IPS-18c (cell line): ENCODE measurements around the gene FLVCR2.

Experiments used
- H3K4me3 ChIP-seq: 2 replicates; pipeline ENCODE4 v1.7.0; 2013; ENCODE audit warnings: low read depth, mild to moderate bottlenecking, low read length, moderate library complexity; ENCODE audit not compliant: insufficient read depth
- H3K9me3 ChIP-seq: one replicate; pipeline ENCODE4 v1.6.1; 2013; ENCODE audit warnings: mild to moderate bottlenecking, low read length, moderate library complexity; ENCODE audit not compliant: control insufficient read depth, insufficient read depth

FLVCR2 gene

DNA sequence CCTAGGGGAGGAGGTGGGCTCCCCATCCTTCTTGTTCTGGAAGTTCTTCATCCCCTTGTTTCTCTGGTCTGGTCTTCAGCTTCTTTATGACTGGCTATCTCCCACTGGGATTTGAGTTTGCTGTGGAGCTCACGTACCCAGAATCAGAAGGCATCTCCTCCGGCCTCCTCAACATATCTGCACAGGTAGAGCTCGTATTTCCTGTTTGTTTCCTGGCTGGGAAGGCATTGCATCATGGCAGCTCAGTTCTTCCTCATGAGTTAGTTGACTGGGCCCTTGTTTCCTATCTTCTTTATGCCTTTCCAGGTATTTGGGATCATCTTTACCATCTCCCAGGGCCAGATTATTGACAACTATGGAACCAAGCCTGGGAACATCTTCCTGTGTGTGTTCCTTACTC lies 62.5 kb downstream of the FLVCR2 start:
- Histone ChIP-seq H3K9me3 (no peaks in the 10 kb centered on the region), H3K4me3 (no peak overlapping the region)

DNA sequence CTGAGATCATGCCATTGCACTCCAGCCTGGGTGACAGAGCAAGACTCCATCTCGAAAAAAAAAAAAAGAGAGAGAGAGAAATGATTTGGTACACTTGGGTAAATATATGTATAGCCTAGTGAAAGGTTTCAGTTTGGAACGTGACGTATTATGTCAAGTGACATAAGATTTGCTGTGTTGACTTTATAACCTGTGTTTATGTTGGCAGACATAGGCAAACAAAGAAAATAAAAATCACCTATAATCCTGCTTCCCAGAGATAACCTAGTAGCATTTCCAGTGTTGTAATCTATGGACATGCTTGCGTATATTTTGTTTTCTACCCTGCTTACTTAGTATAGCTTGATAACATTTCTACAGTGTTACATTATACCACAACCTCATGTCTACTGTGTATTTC lies 65.6 kb downstream of the FLVCR2 start:
- Histone ChIP-seq H3K9me3 (no peaks in the 10 kb centered on the region), H3K4me3 (no peak overlapping the region)

DNA sequence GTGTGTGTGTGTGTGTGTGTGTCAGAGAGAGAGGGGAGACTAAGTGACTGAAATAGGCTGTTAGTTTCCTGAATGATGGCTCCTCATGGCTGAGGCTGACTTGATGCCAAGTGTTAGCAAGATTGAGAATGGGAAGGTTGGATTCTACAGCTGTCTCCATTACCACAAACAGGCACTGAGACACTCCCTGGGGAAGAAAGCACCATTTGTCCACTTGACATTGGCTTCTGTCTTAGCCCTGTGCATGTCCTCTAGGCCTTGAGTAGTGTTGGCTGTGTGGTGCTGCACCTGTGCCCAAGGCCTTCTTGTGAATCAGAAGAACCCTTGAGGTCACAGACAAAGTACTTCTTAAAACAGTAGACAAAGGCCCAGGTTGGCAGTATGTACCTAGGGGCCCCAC lies 66.6 kb downstream of the FLVCR2 start:
- Histone ChIP-seq H3K9me3 (no peaks in the 10 kb centered on the region), H3K4me3 (no peak overlapping the region)

DNA sequence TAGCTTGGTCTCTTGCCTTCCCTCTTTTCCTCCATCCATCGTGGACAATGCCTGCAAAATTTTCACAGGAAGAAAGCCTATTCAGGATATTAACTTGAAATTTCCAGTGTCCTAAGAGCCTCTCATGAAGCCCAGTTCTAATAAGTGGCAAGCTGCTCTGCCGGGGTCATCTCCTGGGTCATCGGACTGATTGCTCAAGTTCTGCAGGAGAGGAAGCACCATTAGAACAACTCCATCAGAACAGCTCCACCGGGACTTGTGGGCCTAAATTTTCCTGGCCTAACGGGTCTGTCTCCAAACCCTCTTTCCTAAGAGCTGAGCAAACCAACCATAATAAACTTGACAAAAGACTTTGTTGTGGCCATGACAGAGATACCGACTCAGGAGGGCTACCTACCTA lies 68.3 kb downstream of the FLVCR2 start:
- Histone ChIP-seq H3K9me3 (no peaks in the 10 kb centered on the region), H3K4me3 (no peak overlapping the region)

DNA sequence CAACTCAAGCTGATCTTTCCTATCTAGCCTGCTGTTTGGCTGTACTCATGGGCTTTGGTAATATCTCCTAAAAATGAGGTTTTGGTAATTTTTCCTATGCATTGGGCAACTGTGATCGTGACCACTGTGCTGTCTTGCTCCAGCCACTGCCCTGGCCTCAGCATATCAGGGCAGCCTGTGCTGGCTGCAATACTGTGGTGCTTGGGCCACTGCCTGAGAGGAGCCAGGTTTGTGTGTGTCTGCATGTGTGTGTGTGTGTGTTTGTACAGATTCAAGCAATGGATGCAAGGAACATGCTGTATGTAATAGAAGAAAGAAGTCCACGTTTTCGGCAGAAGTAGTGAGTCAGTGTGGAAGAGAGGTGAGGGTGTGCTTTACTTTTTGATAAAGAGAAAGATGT lies 69.2 kb downstream of the FLVCR2 start:
- no peak overlapping the region for H3K4me3 ChIP-seq
- H3K9me3 ChIP-seq, result no peaks in the 10 kb centered on the region

DNA sequence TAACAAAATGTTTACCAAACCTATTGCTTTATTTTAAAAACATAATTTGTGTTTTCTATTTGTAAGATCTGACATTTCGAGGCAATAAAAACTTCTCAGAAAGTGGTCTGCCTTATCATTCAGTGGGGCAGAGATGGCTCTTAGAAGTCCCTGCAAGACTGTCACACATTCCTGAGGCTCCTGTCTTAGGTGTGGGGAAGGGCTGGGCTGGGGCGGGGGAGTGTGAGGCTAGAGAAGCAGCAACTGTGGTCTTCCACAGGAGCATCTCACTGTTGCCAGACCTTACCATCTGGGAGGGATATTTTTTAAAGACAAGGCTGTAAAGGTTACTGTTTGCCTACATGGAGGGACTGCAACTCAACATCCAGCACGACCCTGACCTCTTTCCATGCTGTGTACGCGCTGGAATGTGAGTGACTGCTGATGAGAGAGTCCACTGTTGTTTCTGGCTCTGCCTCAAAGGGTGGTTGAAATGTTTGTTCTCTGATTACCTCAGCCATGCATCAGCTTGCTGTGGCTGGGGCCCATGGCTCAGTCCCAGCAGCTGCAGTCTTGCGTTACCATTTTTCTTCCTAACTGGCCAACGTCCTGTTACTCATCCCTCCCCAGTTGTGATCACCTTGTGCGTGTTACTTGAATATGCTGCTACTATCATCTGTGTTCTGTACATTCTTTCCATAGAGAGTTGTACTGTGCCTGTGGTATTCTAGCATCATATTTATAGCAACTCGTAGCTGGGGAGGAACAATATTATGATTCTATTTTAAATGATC lies 69.8 kb downstream of the FLVCR2 start:
- no peaks in the 10 kb centered on the region for H3K9me3 ChIP-seq
- no peak overlapping the region for H3K4me3 ChIP-seq

DNA sequence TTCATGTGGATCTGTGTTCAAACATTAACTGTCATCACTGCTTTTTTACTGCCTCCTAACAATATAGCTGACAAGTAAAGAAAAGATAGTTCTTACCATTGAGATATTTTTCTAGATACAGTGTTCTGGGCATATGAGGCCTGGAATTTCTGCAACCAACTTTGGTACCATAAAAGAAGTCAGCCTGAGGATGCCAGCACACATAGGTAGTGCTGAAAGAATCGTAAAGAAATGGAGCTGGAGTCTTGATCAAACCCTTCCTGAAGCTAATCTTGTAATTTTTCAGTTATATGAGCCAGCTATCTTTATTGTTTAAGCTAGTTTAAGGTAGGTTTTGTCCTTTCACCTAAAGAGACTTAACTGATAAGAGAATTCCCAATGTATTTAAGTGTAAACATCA lies 70.9 kb downstream of the FLVCR2 start:
- Histone ChIP-seq H3K4me3 (no peak overlapping the region), H3K9me3 (no peaks in the 10 kb centered on the region)

DNA sequence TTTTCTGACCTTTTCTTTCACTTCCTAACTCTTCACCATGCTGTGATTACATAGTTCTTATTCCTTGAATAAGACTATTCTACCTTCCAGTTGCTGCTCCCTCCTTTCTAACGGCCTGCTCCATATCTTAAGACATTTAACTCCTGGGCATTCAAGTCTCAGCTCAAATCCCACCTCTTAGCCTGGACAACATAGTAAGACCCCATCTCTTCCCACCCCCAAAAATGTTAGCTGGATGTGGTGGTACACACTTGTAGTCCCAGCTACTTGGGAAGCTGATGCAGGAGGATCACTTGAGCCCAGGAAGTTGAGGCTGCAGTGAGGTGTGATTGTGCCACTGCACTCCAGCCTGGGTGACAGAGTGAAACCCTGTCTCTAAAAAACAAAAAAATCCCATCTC lies 71.4 kb downstream of the FLVCR2 start:
- no peak overlapping the region for H3K4me3 ChIP-seq
- H3K9me3 ChIP-seq, result no peaks in the 10 kb centered on the region

DNA sequence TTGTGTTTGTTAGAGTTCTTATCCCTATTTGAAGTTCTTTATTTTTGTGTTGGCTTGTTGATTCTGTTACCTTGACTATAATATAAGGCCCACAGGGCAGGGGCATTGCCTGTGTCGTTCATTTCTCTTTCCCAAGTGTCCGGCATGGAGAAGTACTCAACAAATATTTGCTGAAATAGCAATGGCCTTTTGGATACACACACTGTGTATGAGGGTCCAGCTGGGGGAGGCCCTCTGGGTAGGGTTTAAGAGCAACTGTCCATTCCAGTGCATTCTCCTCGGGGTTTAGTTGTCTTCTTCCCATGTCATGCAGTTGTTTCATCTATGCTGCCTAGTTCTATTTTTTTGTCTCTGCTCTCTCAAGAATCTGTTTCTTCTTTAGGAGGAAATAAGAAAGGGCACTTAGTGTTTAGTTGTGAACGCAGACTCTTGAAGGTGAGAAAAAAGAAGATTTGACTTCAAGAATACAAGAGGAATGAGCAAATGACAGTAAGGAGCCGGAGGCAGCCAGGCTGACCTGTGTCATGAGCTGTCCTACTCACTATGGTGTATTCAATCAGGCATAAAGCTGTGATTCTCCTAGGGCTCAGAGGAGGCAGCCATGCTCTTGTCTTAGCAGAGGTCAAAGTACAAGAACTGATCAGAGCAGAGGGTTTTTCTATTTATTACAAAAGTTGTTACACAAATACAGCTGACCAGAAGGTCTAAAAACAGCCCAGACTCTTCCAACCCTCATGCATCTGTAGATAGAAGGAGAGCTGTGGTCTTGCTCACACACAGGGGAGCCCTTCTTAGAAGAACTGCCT lies 72.0 kb downstream of the FLVCR2 start:
- H3K4me3 ChIP-seq, result no peak overlapping the region
- no peaks in the 10 kb centered on the region for H3K9me3 ChIP-seq

DNA sequence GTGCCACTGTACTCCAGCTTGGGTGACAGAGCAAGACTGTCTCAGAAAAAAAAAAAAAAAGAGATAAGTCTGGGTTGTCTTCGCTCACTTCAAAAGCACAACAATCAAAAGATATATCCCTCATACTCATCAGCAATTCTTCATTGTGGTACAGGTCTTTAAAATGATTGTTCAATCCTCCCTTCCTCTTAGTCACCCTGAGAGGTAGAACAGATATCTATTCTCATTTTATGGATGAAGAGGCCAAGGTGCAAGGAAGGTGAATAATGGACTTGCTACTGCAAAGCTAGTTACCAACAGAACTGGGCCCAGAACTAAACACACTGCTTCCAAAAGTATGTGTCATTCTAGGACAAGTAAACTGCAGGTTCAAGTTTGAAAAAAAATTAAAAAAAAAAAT lies 75.1 kb downstream of the FLVCR2 start:
- Histone ChIP-seq H3K4me3 (no peak overlapping the region), H3K9me3 (no peaks in the 10 kb centered on the region)

DNA sequence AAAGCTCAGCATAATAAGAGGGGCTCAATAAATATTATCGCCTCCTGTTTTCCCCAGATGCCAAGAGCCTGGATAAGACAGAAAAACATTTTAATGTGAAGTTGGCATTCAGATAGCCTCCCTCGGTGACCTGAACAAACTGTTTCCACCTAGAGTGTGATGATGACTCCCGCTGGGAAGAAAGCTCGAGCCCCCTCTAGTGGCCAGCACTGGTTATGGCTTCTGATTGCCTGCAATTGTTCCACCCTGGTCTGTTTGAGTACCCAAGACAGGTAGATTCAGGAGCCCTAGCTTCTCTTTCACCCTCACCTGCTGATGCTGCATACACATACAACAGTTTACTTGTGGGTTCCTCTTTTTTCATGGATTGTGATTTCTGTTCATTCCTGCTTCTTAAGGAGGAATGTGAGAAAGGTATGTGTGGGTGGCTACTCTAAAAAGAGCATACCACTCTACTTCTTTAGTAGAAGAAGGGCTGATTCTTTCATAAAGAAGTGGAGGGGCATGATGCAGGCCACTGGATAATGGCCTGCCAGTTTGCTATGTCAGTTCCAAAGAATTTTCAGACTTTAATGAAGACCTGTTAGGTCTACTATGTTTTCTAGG lies 75.8 kb downstream of the FLVCR2 start:
- Histone ChIP-seq H3K9me3 (no peaks in the 10 kb centered on the region), H3K4me3 (no peak overlapping the region)

DNA sequence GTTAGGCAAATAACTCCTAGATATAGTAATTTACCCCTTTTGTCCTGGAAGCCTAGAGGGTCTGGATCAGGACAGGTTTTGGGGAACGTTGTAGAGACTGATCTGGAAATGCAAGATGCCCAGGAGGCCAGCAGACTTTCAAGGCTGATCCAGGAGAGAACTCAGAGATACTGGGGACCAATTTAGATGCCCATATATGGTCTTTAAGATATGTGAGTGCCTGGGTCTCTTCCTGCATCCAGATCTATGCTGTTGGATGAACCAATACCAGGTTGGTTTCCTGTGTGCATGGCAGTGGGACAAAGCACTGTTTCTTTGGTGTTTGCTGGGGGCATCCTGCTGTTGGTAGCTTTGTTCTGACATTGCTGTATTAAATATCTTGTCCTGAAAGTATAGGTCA lies 76.8 kb downstream of the FLVCR2 start:
- no peak overlapping the region for H3K4me3 ChIP-seq
- no peaks in the 10 kb centered on the region for H3K9me3 ChIP-seq

DNA sequence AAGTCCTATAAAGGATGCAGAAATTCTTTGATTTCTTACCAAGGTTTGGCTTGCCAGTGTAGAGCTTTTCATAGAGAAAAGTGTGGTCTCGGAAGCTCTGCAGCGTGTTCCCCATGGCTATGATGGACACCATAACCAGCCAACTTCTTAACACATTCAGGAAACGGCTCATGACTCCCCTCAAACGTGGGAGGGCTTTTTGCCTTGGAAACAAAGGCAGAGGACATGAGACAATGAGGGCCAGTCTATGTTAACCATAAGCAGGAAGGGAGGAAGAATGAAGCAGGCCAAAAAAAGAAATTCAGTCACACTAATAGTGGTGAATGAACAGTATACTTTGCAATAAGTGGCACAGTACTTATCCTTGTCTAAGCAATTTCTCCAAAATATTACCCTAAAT lies 78.9 kb downstream of the FLVCR2 start:
- H3K9me3 ChIP-seq, result peaks cover 2% of the 10 kb centered on the region
- H3K4me3 ChIP-seq, result no peak overlapping the region

DNA sequence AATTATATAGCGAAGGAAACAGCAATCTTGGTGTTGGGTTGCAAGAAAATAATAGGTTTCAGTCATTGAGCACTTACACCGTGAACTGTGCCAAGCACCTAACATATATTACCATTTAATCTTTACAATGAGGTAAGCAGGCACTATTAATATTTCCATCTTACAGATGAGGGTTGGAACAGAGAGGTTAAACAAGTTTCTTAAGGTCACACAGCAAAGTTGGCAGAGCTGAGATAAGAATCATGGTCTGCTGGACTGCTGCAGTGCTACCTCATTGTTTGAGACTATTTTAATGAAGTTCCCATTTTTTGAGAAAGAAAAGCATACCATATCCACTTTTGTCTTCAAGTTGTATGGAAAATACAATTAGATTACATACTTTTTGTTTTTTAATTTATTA lies 80.5 kb downstream of the FLVCR2 start:
- H3K4me3 ChIP-seq, result no peak overlapping the region

DNA sequence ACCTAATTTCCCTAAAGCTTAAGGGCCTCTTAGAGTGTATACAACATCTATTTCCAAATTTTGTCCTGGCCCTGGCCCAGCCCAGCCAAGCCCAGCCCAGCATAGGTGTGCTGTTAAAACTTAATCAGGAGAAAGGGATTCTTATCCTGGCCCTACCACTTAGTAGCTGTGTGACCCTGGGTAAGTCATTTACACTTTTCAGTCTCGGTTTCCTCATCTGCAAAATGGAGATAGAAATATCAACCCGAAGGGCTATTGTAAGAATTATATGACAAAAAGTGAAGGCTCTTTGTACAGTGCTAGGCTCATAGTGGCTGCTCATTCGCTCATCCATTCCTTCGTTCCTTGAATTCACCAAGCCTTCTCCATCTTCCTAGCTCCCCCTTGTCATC lies 81.8 kb downstream of the FLVCR2 start:
- Histone ChIP-seq H3K4me3 (peak overlapping the region; percentile 95), H3K9me3 (peaks cover 2% of the 10 kb centered on the region)

More for the DNA sequence above, 80.5 kb downstream of the FLVCR2 start:
- H3K9me3 ChIP-seq, result peaks cover 2% of the 10 kb centered on the region

DNA sequence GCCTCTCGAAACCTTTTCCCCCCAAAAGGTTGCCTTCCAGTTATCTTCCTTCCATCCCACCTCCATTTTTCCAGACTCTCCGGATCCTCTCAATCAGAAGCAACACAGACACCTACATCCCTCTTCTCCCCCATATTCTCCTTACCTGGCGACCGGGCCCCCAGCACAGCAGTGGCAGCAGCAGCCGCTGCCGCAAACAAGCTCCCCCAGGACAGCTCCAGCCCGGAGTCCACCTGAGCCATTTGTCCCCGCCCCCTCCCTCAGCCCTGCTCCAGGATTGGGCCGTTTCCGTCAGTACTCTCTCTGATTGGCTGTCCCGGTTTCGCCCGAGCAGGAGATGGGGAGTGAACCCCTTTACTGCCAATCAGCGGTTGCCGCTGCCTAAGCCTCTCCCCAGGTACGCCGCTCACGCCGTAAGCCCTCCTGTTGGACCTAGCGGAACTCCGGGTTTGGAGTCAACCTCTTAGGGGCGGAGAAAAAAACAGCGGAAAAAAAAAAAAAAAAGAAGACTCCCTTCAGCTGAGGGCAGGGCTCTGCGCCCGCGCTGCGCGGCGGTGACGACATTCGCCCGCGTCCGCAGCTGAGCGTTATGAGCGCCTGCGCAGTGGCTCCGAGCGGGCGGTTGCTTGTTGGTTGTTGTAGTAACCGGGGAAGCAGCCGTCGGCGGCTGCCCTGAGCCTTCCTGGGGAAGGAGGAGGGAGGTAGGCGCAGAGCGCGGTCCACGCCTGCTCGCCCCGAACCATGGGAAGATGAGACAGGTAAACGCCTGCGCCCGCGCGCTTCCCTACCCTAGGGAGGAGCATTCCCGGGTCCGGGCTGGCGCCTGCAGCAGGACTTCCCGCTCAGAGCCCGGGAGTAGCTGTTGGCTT lies 82.4 kb downstream of the FLVCR2 start, which contains the start of the genes ERG28 and TTLL5:
Gene ERG28 (minus strand): TSS at position 247 of the 869 bp plus-strand sequence. CDS start 3,374 bp downstream, outside the sequence.
Gene TTLL5 (plus strand): TSS at position 617 of the 869 bp plus-strand sequence. CDS start 1,904 bp downstream, outside the sequence.
- Histone ChIP-seq H3K4me3 (peak within 1 kb of the TSS; percentile 95), H3K9me3 (peaks cover 2% of the 10 kb centered on the region)

DNA sequence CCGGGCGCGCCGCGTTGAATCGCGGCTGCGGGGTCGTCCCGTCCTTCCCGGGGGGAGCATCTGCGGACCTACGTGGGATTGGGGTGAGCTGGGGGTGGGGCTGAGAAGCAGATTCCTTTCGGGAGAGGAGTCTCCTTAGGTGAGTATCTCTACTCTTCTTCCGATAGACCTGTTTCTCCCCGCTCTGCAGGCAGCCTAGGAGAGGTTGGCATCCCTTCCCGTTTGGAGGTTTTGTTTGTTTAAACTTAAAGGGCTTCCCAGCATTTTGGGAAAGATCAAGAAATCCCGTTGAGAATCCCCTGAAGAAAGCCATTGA lies 83.0 kb downstream of the FLVCR2 start:
- H3K4me3 ChIP-seq, result peak overlapping the region; percentile 95
- peaks cover 2% of the 10 kb centered on the region for H3K9me3 ChIP-seq
